Hematopoietic multipotent progenitor cell treated with erythropoietin and hydrocortisone succinate and interleukin-3 and kit ligand, for 8 days (in vitro differentiated cells): ENCODE results near the gene SLC17A7.
"Not testable (repeated sequence)": the region's sequence is repeated elsewhere in the genome, so short reads cannot be mapped to it uniquely, and the experiment has no call there.

ENCODE experiments used
- DNase-seq: peaks from one replicate; pipeline ENCODE4 v3.0.0-alpha.2; 2015

The SLC17A7 gene

DNA sequence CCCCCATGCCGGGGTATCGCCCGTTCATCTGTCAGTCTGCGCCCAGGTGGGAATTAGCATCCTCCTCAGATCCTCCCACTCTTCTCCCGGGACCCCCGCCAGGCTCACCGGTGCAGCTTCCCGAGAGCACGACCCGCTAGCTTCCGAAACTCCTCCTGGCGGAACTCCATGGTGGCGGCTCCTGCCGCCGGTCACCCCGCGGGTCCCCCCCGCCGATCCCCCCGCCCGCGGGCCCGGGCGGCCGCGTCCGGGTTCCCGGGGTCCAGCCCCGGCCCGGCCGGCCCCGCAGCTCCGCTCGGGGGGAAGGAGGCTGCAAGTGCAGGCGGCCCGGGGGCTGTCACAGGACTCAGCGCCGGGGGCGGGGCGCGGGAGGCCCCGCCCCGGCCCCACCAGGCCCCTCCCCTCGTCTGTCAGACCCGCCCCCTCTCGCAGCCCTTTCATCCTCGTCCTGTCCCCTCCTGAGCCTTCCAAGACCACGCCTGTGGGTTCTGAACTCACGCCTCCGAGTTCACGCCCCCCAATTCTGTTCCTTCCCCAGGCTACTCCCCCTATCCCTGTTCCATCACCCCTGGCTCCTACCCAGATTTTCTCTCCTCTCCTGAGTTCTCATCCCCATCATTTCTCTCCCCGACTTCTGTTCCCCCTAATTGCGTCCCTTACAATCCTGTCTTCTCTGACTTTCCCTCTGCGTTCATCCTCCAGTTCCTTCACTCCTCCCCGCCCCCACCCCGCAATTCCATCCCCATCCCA, at the start of gene SLC17A7:
SLC17A7 (minus strand) TSS at position 318 of the 750 bp plus-strand sequence; CDS start at position 170, 148 bp downstream.
- peak; percentile 22 for DNase-seq

DNA sequence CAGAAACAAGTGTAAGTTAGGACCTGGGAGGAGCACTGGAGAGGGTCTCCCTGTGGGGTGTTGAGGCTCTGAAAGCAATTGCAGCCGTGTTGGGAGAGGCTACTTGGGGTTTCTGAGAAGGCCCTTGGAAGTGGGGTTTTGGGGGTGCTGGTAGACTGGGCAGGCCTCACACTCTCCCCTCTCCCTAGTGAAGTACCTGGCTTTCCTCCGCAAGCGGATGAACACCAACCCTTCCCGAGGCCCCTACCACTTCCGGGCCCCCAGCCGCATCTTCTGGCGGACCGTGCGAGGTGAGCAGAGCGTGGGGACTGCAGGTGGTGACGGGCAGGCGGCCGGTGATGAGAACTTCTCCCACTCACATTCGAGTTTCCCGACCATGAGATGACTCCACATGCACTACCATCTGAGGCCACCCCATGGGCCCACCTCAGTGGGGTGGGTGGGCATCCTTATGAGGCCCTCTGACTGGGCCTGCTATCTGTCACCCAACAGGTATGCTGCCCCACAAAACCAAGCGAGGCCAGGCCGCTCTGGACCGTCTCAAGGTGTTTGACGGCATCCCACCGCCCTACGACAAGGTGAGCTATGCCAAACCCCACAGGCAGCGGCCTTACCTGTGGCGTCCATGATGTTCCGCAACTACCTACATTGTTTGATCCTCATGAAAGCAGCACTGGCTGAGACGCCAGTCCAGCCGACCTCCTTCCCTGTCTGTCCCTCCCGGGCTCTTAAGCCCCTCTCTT, 49.1 kb upstream of the SLC17A7 start:
- no peak for DNase-seq

DNA sequence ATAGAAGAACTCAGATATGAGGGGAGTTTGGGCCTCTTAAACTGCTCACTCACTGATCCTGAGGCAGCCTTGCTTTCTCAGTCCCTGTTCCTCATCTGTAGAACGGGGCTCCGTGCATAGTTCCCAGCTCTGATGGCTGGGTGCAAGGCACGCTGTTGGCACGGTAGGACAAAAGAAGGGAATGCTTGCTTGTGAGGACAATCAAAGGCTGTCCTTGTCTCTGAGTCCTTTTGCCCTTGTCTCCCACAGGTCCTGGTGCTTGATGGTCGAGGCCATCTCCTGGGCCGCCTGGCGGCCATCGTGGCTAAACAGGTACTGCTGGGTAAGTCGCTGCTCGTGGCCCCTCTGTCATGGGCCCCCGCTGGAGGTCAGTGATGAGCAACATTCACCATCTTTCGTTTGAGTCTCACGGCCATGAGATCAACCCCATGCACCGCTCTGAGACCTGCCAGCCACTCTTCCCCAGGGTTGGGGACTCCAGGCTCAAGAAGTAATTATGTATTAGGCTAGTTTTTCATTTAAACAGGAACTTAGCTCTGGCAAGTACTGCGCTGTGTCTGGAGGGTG, 48.4 kb upstream of the SLC17A7 start:
- no peak for DNase-seq

DNA sequence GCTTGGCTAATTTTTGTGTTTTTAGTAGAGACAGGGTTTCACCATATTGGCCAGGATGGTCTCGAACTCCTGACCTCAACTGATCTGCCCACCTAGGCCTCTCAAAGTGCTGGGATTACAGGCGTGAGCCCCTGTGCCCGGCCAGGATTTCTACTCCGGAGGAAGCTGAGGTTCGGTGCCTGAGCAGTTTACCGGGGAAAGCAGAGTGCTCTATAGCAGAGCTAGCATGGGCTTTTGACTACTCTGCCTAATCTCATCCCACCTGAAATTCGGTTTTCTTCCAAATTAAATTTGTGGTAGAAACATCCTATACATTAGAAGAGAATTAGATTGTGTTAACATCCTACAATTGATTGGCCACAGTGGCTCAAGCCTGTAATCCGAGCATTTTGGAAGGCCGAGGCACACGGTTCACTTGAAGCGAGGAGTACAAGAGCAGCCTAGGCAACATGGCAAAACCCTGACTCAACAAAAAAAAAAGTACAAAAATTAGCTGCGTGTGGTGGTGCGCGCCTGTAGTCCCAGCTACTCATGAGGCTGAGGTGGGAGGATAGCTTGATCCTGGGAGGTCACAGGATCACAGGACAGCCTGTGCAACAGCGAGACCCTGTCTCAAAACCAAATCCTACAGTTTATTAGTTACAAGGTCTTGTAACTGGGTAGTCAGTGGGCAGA, 47.7 kb upstream of the SLC17A7 start:
- no peak for DNase-seq

DNA sequence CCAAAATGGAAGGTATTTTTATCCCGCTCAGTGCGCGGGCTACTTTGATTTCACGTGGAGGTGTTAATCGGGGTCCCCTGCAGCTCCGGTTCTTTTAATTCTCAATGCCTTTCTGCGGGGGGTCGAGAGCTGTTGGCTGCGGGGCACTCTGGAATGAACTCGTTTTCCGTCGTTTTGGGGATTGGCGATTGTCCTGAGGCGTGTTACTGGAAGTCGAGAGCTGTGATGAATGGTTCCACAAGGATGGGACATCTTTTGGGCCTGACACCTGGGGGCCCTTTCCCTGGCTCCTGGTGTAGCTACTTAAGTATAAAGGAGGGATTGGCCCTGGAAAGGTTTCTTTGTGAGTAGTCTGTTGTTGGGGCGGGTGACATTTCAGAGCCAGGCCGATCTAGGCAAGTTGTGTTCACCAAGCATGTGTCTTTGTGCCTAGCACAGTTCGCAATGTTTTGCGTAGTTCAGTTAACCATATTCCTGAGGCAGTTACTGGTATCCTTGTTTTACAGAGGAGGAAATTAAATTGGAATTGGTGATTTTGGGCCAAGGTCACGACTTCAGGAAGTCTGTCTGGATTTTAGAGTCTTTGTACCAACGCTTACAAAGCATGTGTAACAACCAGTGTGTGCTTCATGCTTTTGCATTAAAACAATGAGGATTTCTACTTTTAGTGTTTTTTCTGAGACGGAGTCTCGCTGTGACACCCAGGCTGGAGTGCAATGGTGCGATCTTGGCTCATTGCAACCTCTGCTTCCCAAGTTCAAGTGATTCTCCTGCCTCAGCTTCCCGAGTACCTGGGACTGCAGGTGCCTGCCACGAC, 46.9 kb upstream of the SLC17A7 start:
- DNase-seq, result no peak

DNA sequence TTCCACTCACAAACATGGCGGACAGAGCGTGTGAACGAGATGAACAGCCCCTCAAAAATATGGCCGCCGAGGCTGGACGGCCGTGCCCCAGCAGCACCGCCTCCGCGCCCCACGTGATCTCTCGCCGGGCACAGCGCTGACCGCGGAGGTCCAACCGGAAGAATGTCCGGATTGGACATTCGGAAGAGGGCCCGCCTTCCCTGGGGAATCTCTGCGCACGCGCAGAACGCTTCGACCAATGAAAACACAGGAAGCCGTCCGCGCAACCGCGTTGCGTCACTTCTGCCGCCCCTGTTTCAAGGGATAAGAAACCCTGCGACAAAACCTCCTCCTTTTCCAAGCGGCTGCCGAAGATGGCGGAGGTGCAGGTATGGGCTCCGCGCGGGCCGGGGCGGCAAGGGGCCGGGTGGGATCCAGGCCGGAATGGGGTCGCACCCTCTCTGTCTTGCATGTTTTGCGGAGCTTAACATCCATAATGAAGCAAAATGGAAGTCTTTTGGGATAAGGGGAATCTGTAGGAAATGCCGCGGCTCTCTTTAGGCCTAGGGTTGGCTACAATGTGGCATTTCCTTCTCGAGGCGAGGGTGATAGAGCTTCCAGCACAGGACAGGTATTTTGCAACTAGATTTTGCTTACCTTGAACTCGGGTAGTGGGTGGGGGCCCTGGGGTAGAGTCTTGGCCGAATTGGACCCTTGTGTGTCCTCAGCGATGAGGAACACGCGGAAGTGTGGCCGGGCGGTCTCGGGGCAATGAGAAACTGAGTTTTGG, 46.1 kb upstream of the SLC17A7 start, which contains the start of gene RPL13A:
RPL13A (plus strand) TSS at position 332 of the 769 bp plus-strand sequence; CDS start at position 354, 22 bp downstream.
- DNase-seq, result peak; percentile 99

GRCh38 chr19:49486710-49487276, 45.5 kb upstream of the SLC17A7 start:
- DNase-seq, result no peak

DNA sequence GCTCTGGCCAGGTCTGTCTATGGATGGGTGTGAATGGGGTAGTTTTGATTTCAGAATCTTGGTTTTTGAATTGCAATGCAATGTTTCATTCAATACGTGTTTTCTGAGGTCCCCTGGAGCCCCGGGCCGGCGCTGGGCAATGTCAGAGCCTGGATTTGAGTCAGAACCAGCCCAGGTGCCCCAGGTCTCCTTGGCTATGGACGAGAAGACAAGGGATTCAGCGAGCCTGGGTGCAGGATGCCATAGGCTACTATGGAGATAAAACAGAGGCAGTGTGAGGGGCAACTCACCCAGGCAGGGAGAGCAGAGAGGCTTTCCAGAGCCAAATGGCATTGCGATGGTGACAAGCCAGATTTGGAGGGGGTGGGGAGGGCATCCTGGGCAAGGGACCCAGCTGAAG, 44.9 kb upstream of the SLC17A7 start:
- no peak for DNase-seq

- DNase-seq, result no peak
Observed at GRCh38 chr19:49481020-49481683, 39.8 kb upstream of the SLC17A7 start.

DNA sequence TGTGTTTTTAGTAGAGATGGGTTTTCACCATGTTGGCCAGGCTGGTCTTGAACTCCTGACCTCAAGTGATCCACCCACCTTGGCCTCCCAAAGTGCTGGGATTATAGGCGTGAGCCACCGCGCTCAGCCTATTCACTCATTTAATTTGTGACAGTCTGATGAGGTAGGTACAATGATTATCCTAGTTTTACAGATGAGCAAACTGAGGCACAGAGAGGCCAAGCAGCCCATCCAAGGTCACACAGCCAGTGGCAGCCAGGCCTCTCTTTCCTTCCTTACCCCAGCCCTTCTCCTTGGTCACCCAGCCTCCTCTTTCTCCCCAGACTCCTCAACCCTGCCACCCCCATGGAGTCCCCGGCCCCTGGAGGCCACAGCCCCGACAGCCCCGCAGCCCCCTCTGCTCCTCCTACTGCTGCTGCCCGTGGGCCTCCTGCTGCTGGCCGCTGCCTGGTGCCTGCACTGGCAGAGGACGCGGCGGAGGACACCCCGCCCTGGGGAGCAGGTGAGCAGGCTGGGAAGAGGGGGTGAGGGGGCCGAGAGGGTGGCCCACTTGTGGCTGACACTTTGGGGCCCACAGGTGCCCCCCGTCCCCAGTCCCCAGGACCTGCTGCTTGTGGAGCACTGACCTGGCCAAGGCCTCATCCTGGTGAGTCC, 38.8 kb upstream of the SLC17A7 start:
- no peak for DNase-seq

DNA sequence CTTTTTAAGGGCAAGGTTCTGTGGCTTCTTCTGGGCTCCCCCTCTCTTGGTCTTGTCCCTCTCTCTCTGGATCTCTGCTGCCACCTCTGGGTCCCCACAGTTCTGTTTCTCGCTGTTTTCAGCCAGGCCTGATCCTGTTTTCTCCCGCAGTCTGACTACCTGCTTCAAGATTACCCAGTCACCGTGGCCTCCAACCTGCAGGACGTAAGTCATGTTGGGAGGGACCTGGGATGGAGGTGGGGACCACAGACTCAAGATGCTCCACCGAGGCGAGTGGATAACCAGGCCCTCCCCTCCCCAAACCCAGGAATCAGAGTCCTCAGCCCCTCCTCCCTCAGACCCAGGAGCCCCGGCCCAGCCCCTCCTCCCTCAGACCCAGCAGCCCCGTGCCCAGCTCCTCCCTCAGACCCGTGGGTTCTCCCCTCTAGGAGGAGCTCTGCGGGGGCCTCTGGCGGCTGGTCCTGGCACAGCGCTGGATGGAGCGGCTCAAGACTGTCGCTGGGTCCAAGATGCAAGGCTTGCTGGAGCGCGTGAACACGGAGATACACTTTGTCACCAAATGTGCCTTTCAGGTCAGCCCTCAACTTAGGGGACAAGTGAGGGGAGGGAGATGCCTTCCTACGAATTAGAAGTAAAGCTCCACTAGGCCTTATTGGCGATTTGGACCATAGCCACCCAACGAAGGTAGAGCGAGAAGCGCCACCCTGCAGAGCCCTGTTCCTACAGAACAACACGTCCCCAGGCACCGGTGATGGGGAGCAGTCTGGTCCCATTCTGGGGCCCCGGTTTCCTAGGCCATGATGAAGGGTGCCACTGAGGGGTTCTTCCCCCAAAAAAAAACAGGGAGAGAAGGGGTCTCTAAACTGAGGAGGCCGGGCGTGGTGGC, 34.9 kb upstream of the SLC17A7 start:
- peak; percentile 49 for DNase-seq

DNA sequence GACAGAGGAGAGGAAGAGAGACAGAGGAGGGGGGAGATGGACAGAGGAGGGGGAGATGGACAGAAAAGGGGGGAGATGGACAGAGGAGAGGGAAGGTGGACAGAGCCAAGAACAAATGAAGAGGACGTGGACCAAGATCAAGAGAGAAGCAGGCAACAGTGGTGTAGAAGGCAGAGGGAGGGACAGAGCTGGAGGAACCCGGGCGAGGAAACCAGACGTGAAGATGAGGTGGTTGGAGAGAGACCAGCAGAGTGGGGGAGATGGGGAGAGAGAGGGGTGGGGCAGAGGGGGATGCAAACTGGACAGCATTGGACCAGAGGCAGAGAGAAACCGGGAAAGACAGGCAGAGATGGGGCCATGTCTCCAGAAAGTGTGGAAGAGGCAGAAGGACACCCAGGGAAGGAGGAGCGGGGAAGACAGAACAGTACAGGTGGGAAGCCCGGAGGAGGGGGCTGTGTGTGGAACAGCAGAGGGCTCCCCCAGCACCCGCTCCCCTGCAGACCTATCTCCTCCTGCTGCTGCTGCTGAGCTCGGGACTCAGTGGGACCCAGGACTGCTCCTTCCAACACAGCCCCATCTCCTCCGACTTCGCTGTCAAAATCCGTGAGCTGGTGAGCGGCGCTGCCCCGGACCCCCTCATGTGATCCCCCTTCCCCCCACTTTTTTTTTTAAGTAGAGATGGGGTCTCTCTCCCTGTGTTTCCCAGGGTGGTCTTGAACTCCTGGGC, 34.0 kb upstream of the SLC17A7 start:
- no peak for DNase-seq

DNA sequence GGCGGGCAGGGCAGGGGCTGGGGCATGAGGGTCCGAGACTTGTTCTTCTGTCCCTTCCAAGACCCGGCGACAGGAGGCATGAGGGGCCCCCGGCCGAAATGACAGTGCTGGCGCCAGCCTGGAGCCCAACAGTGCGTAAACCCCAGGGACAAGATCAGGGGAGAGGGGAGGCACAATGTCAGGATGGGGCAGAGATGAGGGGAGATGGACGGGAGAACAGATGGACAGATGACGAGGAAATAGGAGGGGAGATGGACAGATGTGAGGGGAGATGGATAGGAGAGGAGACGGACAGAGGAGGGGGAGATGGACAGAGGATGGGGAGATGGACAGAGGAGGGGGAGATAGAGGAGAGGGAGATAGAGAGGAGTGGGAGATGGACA, 33.2 kb upstream of the SLC17A7 start:
- no peak for DNase-seq

DNA sequence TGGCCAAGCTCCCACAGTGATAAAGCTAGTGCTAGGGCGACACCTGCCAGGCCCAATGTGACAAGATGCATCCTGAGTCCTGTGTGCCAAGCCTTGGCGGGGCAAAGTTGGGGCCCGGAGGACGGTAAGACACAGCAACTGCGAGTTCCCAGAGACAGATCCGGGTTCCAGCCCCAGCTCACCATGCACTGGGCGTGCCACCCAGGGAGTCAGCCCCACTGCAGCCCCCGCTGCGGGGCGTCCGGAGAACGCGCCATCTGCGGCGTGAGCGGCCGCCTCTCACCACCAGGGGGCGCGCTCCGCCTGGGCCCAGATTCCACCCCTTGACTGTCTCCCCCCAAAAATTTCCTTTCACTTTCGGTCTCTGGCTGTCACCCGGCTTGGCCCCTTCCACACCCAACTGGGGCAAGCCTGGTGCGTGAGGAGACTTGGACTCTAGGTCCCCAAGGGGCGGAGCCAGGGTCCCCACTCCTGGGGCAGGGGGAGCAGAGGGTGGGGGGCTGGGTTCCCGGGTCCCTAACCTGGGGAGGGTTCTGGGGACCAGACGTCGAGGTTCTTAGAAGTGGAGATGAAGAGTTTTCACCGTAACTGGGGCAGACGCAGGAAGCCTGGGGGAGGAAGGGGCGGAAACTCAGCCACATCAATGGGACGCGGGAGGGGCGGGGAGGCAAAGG, 32.7 kb upstream of the SLC17A7 start, which contains the start of gene FLT3LG:
FLT3LG (plus strand) TSS at position 348 of the 674 bp plus-strand sequence. CDS start 425 bp downstream, outside the sequence.
- peak; percentile 90 for DNase-seq

- not testable (repeated sequence) for DNase-seq
Observed at GRCh38 chr19:49473501-49473867, 32.2 kb upstream of the SLC17A7 start.

DNA sequence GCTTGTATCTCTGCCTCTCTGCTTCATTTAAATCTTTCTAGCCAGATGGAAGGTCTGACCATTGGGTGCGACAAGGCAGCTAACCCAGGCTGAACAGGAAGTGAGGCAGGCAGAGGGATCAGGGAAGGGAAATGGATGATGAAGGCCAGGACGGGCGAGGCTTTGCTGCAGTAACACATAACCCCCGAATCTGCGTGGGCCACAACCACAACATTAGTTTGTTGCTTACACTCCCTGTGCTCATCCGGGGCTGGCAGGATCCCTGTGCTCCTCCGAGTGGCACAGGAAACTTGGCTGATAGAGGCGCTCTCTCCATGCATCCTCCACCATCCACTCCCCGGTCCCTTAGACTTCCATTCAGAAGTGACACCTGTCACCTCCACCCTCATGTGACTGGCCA, 31.6 kb upstream of the SLC17A7 start:
- DNase-seq, result no peak

DNA sequence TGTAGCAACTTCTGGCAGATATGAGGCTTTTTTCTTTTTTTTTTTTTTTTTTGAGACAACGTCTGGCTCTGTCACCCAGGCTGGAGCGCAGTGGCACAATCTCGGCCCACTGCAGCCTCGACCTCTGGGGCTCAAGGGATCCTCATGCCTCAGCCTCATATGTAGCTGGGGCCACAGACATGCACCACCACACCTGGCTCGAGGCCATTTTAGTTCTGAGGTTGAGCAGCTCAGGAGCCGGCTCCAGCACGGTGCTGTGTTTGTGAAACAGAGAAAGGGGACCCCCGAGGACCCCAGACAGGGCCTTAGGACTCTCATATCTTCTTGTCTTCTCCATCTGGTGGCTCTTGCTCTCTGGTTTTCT, 29.3 kb upstream of the SLC17A7 start:
- no peak for DNase-seq
